HG03354 (cell line): ENCODE measurements around the gene MBD3L2B.
"Not testable (repeated sequence)": the region's sequence is repeated elsewhere in the genome, so short reads cannot be mapped to it uniquely, and the experiment has no call there.

Experiments used
- ATAC-seq: cut with Tn5 transposase; IDR thresholded peaks from one replicate; pipeline ENCODE4 v1.9.1; 2021; ENCODE audit warnings: mild to moderate bottlenecking; ENCODE audit not compliant: unreplicated experiment, poor library complexity, severe bottlenecking

Gene MBD3L2B

GRCh38 chr19:7021331-7021730 is at the start of gene MBD3L2B:
Gene MBD3L2B, minus strand, starts transcription at chr19:7021431. Its CDS starts 34 bp downstream, at chr19:7021397.
- not testable (repeated sequence) for ATAC-seq

- ATAC-seq: no peak
Measured at GRCh38 chr19:7069904-7070226, 48.6 kb upstream of the MBD3L2B start.

GRCh38 chr19:7069042-7069903 is 48.0 kb upstream of the MBD3L2B start, which contains the start of gene ZNF557:
Gene ZNF557, plus strand, starts transcription at chr19:7069703. Its CDS starts 5,372 bp downstream, at chr19:7075075.
- peak; percentile 93 for ATAC-seq

GRCh38 chr19:7068599-7068998 is 47.4 kb upstream of the MBD3L2B start:
- no peak for ATAC-seq

GRCh38 chr19:7067716-7068115 is 46.5 kb upstream of the MBD3L2B start:
- ATAC-seq: no peak

GRCh38 chr19:7067122-7067521 is 45.9 kb upstream of the MBD3L2B start:
- not testable (repeated sequence) for ATAC-seq

GRCh38 chr19:7063764-7064418 is 42.7 kb upstream of the MBD3L2B start:
- no peak for ATAC-seq

- no peak for ATAC-seq
Measured at GRCh38 chr19:7063339-7063738, 42.1 kb upstream of the MBD3L2B start.

- not testable (repeated sequence) for ATAC-seq
Measured at GRCh38 chr19:7059977-7060376, 38.7 kb upstream of the MBD3L2B start.

- not testable (repeated sequence) for ATAC-seq
Measured at GRCh38 chr19:7058576-7058975, 37.3 kb upstream of the MBD3L2B start, which contains the start of gene MBD3L3. Gene MBD3L3, minus strand, starts transcription at chr19:7058676. Its CDS starts 71 bp downstream, at chr19:7058605.

- ATAC-seq: not testable (repeated sequence)
Measured at GRCh38 chr19:7056371-7056770, 35.1 kb upstream of the MBD3L2B start.

- ATAC-seq: not testable (repeated sequence)
Measured at GRCh38 chr19:7055679-7056078, 34.4 kb upstream of the MBD3L2B start.

GRCh38 chr19:7054635-7055368 is 33.6 kb upstream of the MBD3L2B start:
- ATAC-seq: not testable (repeated sequence)

- not testable (repeated sequence) for ATAC-seq
Measured at GRCh38 chr19:7052896-7053295, 31.7 kb upstream of the MBD3L2B start.

- not testable (repeated sequence) for ATAC-seq
Measured at GRCh38 chr19:7051421-7051820, 30.2 kb upstream of the MBD3L2B start.

GRCh38 chr19:7049021-7049420 is 27.8 kb upstream of the MBD3L2B start, which contains the start of gene MBD3L2:
Gene MBD3L2, plus strand, starts transcription at chr19:7049321. Its CDS starts 53 bp downstream, at chr19:7049374.
- ATAC-seq: not testable (repeated sequence)

- ATAC-seq: not testable (repeated sequence)
Measured at GRCh38 chr19:7041563-7041962, 20.3 kb upstream of the MBD3L2B start.

GRCh38 chr19:7040079-7040478 is 18.8 kb upstream of the MBD3L2B start, which contains the start of gene MBD3L4:
Gene MBD3L4, minus strand, starts transcription at chr19:7040179. Its CDS starts 35 bp downstream, at chr19:7040144.
- ATAC-seq: not testable (repeated sequence)

GRCh38 chr19:7030278-7030677 is 9.0 kb upstream of the MBD3L2B start, which contains the start of gene MBD3L5:
Gene MBD3L5, plus strand, starts transcription at chr19:7030578. Its CDS starts 34 bp downstream, at chr19:7030612.
- not testable (repeated sequence) for ATAC-seq

GRCh38 chr19:7028790-7029189 is 7.6 kb upstream of the MBD3L2B start:
- not testable (repeated sequence) for ATAC-seq
